ENCODE results near the gene HOXC12. TPM values are rescaled to one million over a fixed set of nuclear protein-coding genes. Genes with fewer than 3 reads are reported as not detected.

HOXC12 gene
- total and polyA plus RNA-seq, 2 of the 8 experiments (the other 6 are each of a cell fraction or from before 2014, with no cell fraction given): not detected

- TF ChIP-seq SP1 (IDR thresholded peaks at IDR 0.05; ENCODE audit: low read depth, low read length) (no peak), POLR2AphosphoS5 (IDR thresholded peaks at IDR 0.05; ENCODE audit: low read depth, low read length) (no peak), POU5F1 (IDR thresholded peaks at IDR 0.05; ENCODE audit: low read depth, low read length) (no peak), RFX5 (IDR thresholded peaks at IDR 0.05; ENCODE audit: borderline replicate concordance, low read depth, low read length) (no peak)
Measured at GRCh38 chr12:53944209-53944608, 10.5 kb upstream of the HOXC12 start (continued).

Measured in H1 (cell line).